Measurements from ENCODE around the gene KCNN2. TPM values are rescaled to one million over a fixed set of nuclear protein-coding genes. Genes with fewer than 3 reads are reported as not detected.

KCNN2 gene
- total RNA-seq, 1 donor from 2014 or later: 3.4 TPM

- H3K4me1 ChIP-seq: no peaks in the 10 kb centered on the region
- DNase-seq (ENCODE audit: extremely low spot score in 2 of 2): no peak
- no peaks in the 10 kb centered on the region for H3K9me3 ChIP-seq
- no peaks in the 10 kb centered on the region for H3K27me3 ChIP-seq
- TF ChIP-seq CTCF (IDR thresholded peaks at IDR 0.05) (no peak), POLR2A (IDR thresholded peaks at IDR 0.05) (no peak), POLR2AphosphoS5 (IDR thresholded peaks at IDR 0.05; ENCODE audit: insufficient read depth in 1 of 2, low read depth in 1 of 2) (no peak)
- no peaks in the 10 kb centered on the region for H3K36me3 ChIP-seq
- intact Hi-C loops (cut with DNase I): no loop called here
- no peak overlapping the region for H3K27ac ChIP-seq
- no peak overlapping the region for H3K4me3 ChIP-seq
Measured at GRCh38 chr5:114434396-114435219, 72.7 kb downstream of the KCNN2 start.

- Histone ChIP-seq H3K27ac (no peak overlapping the region), H3K4me3 (no peak overlapping the region), H3K36me3 (no peaks in the 10 kb centered on the region), H3K27me3 (no peaks in the 10 kb centered on the region), H3K9me3 (no peaks in the 10 kb centered on the region), H3K4me1 (no peaks in the 10 kb centered on the region)
- TF ChIP-seq POLR2A (IDR thresholded peaks at IDR 0.05): no peak
- TF ChIP-seq CTCF (IDR thresholded peaks at IDR 0.05): no peak
- no peak for TF ChIP-seq POLR2AphosphoS5 (IDR thresholded peaks at IDR 0.05; ENCODE audit: insufficient read depth in 1 of 2, low read depth in 1 of 2)
- DNase-seq (ENCODE audit: extremely low spot score in 2 of 2): no peak
- intact Hi-C loops (cut with DNase I): no loop called here
Measured at GRCh38 chr5:114435220-114435481, 73.3 kb downstream of the KCNN2 start.

GRCh38 chr5:114435885-114436299 lies 74.0 kb downstream of the KCNN2 start:
- intact Hi-C loops (cut with DNase I): no loop called here
- TF ChIP-seq POLR2AphosphoS5 (IDR thresholded peaks at IDR 0.05; ENCODE audit: insufficient read depth in 1 of 2, low read depth in 1 of 2) (no peak), CTCF (IDR thresholded peaks at IDR 0.05) (no peak), POLR2A (IDR thresholded peaks at IDR 0.05) (no peak)
- no peaks in the 10 kb centered on the region for H3K9me3 ChIP-seq
- no peaks in the 10 kb centered on the region for H3K4me1 ChIP-seq
- no peak for DNase-seq (ENCODE audit: extremely low spot score in 2 of 2)
- no peak overlapping the region for H3K27ac ChIP-seq
- no peaks in the 10 kb centered on the region for H3K27me3 ChIP-seq
- no peak overlapping the region for H3K4me3 ChIP-seq
- H3K36me3 ChIP-seq: no peaks in the 10 kb centered on the region

- intact Hi-C loops (cut with DNase I): no loop called here
- no peak overlapping the region for H3K27ac ChIP-seq
Measured at GRCh38 chr5:114437936-114438335, 76.1 kb downstream of the KCNN2 start.

More at GRCh38 chr5:114437936-114438335, 76.1 kb downstream of the KCNN2 start:
- DNase-seq (ENCODE audit: extremely low spot score in 2 of 2): no peak
- Histone ChIP-seq H3K4me3 (no peak overlapping the region), H3K27me3 (no peaks in the 10 kb centered on the region), H3K9me3 (no peaks in the 10 kb centered on the region), H3K4me1 (no peaks in the 10 kb centered on the region), H3K36me3 (no peaks in the 10 kb centered on the region)
- TF ChIP-seq POLR2AphosphoS5 (IDR thresholded peaks at IDR 0.05; ENCODE audit: insufficient read depth in 1 of 2, low read depth in 1 of 2): no peak
- no peak for TF ChIP-seq POLR2A (IDR thresholded peaks at IDR 0.05)
- TF ChIP-seq CTCF (IDR thresholded peaks at IDR 0.05): no peak

Data from vagina (tissue), 2 donors.